Stimulated activated naive CD8-positive, alpha-beta T cell treated with anti-CD3 and anti-CD28 coated beads, Interleukin-15, Interleukin-2, amounts not matched to agents 100 U/mL and 50 U/mL, for 24 hours (primary cell): ENCODE data around the gene IGF1R.
A peak's percentile ranks its signal among the peaks of the same experiment; 100 is the strongest.

Experiments used
- ATAC-seq: fragments of 150-1000 bp; cut with Tn5 transposase; one replicate; pipeline ENCODE4 v1.10.0; 2021
- DNase-seq: peaks from one replicate; pipeline ENCODE4 v3.0.0; 2021

The IGF1R gene

DNA sequence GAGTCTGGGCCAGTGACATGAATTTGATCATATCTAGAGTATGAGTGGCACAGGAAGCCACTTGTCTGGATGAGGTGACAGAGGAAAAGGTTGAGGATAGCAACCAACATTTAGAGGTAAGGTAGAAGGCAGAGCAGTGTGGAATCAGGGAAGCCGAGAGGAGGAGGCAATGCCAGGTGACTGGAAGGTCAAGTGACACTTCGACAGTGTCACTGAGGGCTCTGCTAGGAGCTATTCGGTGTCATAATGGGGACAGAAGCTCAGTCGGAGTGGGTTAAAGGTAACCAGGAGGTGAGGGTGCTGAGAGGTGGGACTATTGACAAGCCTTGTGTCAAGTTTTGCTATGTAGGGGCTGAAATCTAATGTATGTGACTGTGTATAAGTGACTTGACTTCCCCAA lies 56.7 kb downstream of the IGF1R start:
- ATAC-seq = no peak
- DNase-seq = no peak

GRCh38 chr15:98706387-98706786 lies 58.0 kb downstream of the IGF1R start:
- DNase-seq = no peak
- ATAC-seq = no peak

- ATAC-seq = no peak
- DNase-seq = no peak
Observed at GRCh38 chr15:98706986-98707385, 58.6 kb downstream of the IGF1R start.

DNA sequence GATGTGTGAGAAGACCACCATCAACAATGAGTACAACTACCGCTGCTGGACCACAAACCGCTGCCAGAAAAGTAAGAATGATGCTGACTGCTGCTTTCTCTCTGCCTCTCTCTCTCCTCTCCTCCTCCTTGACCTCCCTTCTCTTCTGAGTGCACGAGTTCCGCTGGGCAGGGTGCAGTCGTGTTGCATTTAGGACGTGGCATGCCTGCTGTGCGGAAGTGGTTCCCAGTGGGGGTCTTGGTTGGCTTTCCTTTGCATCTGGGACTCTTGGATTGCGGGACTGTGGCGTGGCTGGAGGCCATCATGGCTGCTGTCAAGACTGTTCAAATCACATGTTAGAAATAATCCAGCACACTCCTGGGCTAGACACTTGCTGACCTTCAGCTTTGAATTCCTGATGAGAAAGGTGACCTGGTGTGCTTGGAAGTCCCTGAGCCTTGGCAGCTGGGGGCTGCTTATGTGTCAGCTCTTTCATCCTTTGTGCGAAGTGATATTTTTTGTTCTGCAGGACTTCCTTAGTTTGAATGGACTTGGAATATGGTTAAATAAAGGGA lies 59.8 kb downstream of the IGF1R start:
- ATAC-seq = no peak
- DNase-seq = no peak

DNA sequence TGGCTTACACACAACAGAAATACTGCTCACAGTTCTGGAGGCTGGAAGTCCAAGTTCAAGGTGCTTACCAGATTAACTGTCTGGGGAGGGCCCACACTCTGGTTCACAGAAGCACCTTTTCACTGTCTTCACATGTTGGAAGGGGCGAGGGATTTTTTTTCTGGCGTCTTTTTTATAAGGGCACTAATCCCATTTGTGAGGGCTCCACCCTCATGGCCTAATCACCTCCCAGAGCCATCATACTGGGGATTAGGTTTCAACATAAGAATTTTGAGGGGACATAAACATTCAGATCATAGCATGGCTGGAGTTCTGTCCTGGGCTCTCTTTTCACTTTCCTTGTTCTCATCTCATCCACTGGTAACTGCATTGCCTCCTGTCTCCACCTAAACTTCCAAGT lies 63.5 kb downstream of the IGF1R start:
- ATAC-seq (no peak), DNase-seq (no peak)

- ATAC-seq (no peak), DNase-seq (no peak)
Observed at GRCh38 chr15:98712845-98713584, 64.7 kb downstream of the IGF1R start.

DNA sequence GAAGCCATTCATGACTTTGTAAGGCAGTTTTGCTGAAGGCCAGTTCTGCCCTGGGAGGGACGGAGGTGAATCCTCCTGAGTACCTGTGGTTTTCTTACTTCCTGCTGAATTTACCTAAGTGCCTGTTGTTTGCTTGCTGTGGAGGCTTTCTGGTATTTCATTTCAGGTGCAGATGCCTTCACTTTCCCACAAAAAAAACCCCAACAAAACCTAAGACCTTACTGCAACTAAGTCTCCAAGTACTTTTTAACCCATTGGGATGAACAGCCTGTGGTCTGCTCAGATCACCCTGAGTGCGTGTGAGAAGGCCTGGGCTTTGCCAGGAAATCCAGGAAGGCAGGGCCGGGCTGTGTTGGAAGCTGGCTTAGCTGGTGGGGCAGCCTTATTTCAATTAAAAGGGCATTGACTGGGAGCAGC lies 65.3 kb downstream of the IGF1R start:
- DNase-seq (no peak), ATAC-seq (peak; percentile 21)

DNA sequence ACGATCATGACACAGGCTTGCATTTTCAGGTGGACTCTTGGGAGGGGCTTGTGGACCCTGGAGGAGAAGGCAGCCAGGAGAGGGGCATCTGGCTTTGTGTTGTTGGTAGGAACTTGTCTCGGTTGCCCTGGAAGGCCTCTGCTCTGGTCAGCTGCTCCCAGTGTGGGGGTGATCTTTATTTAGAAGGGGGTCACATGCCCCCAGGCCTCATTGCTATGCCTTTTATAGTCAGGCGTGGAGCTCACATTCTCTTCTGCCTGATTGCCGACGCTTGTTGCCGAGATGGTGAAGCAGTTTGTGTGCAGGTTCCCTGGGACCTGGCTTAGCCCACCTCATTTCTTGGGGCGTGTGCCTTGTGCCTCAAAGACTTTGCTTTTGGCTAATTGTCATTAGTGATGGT lies 66.6 kb downstream of the IGF1R start:
- no peak for ATAC-seq
- no peak for DNase-seq

GRCh38 chr15:98715401-98715800 lies 67.1 kb downstream of the IGF1R start:
- DNase-seq (no peak), ATAC-seq (no peak)

GRCh38 chr15:98715890-98716443 lies 67.6 kb downstream of the IGF1R start:
- ATAC-seq (no peak), DNase-seq (no peak)

DNA sequence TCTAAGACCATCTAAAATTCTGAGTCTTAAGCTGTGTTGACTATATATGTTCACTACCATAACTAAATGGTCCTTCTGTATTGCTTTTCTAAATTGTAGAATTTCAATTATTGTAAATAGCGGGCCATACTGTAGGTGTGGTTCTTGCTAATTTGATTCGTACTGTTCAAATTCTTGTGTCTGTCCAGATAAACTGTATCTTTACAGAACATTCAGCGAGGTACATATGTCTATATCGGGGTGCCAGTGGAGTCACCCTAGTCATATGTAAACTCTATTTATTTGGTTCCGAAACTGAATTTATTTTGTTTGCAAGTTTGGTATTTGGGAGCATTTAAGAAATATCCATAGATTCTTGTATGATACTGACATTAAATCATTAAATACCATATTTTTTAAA lies 69.0 kb downstream of the IGF1R start:
- ATAC-seq = no peak

GRCh38 chr15:98717942-98718341 lies 69.6 kb downstream of the IGF1R start:
- no peak for DNase-seq
- ATAC-seq = no peak

More for the DNA sequence above, 69.0 kb downstream of the IGF1R start:
- DNase-seq = no peak

GRCh38 chr15:98718426-98719136 lies 70.2 kb downstream of the IGF1R start:
- ATAC-seq (no peak), DNase-seq (no peak)

- DNase-seq (no peak), ATAC-seq (no peak)
Observed at GRCh38 chr15:98719137-98719740, 70.9 kb downstream of the IGF1R start.

DNA sequence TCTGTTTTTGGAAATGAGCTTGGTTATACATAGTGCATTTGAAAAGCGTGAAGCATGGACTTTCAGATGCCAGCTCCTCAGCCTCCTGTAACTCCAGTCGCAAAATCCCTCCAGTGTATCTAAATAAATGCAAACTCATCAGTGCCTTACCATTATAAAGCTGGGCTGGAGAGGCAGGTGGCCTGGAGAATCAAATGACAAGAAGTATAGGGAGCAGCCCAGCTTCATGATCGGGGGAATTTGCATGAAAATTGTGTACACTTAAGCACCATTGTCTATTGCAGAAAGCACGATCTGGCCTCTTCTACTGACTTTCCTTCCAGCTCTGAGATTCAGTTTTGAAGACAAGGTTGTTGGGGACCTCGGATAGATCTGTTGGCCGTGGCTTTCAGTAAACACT lies 71.7 kb downstream of the IGF1R start:
- no peak for DNase-seq
- ATAC-seq = no peak

DNA sequence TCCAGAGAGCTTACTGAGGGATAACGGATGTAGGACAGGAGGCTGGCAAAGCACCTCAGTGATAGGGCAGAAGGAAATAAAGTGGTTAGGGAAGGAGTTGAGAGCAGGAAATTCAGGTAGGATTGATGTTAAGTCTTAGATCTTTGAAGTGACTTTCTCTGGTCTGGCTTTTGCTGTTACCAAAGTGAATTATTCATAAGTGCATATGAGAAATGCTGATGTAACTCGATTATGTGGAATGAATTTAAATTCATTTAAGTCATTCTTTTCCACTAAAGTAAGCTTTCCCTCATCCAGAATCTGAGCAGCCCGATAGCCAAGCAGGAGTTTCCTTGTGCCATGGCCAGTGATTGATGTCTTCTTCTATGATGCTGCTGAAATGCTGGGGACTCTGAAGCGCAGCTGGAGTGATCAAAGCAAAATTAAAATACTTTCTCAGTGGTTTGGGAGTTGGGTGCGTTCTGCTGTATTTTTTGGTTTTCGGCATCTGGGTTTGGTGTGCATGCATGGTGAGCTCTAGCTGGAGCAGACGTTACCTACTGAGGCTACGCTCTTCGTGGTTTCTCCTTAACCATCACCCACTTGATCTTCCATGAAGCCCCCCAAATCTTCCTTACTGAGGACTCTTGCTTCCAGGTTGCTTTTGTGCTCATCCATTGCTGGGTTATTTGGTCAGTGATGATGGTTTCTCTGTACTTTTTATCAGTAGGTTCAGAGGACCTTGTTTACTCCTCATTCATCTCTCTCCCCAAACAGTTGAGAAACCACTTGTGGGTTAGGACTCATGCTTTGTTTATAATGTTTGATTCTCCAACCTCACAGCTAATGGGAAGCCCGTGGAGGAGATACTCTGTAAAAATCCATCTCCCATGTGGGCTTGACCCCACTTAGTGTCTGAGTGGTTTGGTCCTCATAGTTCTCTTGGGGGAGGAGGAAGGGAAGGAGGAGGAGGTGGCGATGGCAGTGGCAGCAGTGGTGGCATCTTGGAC lies 72.5 kb downstream of the IGF1R start:
- DNase-seq (no peak), ATAC-seq (no peak)

DNA sequence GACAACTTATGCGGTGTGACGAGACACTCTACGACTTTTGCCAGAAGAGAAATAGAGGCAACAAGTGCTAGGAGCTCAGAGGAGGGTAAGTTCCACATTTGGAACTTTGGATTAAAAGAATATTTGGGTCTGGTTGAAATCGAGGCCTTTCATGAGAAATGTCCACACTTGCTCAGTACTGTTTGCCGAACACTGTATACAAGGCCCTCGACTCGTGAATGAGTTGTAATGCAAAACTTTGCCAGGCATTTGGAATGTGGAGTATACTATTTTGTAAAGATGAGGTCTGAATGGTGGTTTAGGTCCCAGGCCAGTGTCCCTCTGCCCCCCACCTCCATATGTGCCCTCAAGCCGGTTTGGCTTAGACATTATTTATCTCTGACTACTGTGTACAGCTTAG lies 73.9 kb downstream of the IGF1R start:
- DNase-seq = no peak
- ATAC-seq = no peak

GRCh38 chr15:98722645-98723044 lies 74.3 kb downstream of the IGF1R start:
- DNase-seq = no peak
- no peak for ATAC-seq

DNA sequence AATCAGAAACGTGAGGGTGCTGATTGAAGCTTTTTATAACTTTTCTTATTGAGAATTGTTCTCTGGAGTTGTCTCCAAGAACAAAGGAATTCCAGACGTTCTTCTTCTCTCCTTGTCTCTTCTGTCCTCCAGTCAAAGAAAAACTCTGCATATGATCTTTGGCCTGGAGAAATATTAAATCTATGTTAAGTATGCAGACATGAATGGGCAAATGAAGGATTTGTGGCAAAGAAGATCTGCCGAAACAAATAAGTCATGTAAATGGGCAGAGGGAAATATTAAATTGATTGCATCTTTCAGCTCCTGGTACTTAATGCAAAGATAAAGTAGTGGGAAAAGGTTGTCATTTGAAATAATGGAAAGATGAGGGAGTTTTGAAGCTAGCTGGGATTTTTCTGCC lies 74.9 kb downstream of the IGF1R start:
- DNase-seq (no peak), ATAC-seq (no peak)

- ATAC-seq (no peak), DNase-seq (no peak)
Observed at GRCh38 chr15:98724048-98724447, 75.7 kb downstream of the IGF1R start.

GRCh38 chr15:98724494-98724893 lies 76.2 kb downstream of the IGF1R start:
- no peak for ATAC-seq
- no peak for DNase-seq

GRCh38 chr15:98725874-98726273 lies 77.5 kb downstream of the IGF1R start:
- ATAC-seq = no peak
- no peak for DNase-seq
